ENCODE results near the gene NFYA. TPM values are rescaled to one million over a fixed set of nuclear protein-coding genes. Genes with fewer than 3 reads are reported as not detected.

The NFYA gene
- total RNA-seq, 1 donor from 2014 or later: 47.8 TPM

- Mint-ChIP-seq H3K4me1 (ENCODE audit: low read depth, unreplicated experiment) (no peaks in the 10 kb centered on the region), H3K9me3 (ENCODE audit: unreplicated experiment) (no peaks in the 10 kb centered on the region), H3K4me3 (ENCODE audit: unreplicated experiment) (no peak overlapping the region), H3K27me3 (ENCODE audit: unreplicated experiment) (peaks cover 2% of the 10 kb centered on the region), H3K36me3 (ENCODE audit: unreplicated experiment) (no peaks in the 10 kb centered on the region), H3K27ac (ENCODE audit: unreplicated experiment) (no peak overlapping the region)
- no peak for DNase-seq
- no peak for TF ChIP-seq CTCF (IDR thresholded peaks at IDR 0.05; ENCODE audit: partially characterized antibody, unreplicated experiment)
Observed at GRCh38 chr6:41037107-41037900, 35.5 kb upstream of the NFYA start.

- H3K36me3 Mint-ChIP-seq (ENCODE audit: unreplicated experiment): no peaks in the 10 kb centered on the region
- no peaks in the 10 kb centered on the region for H3K9me3 Mint-ChIP-seq (ENCODE audit: unreplicated experiment)
- H3K4me1 Mint-ChIP-seq (ENCODE audit: low read depth, unreplicated experiment): no peaks in the 10 kb centered on the region
Observed at GRCh38 chr6:41038205-41038604, 34.6 kb upstream of the NFYA start.

GRCh38 chr6:41039060-41039998 is 33.4 kb upstream of the NFYA start, which contains the start of gene UNC5CL:
UNC5CL (minus strand) TSS chr6:41039221; CDS start chr6:41035074, 4,147 bp downstream.
- H3K9me3 Mint-ChIP-seq (ENCODE audit: unreplicated experiment): no peaks in the 10 kb centered on the region
- H3K36me3 Mint-ChIP-seq (ENCODE audit: unreplicated experiment): no peaks in the 10 kb centered on the region
- H3K27me3 Mint-ChIP-seq (ENCODE audit: unreplicated experiment): no peaks in the 10 kb centered on the region
- no peak within 1 kb of the TSS for H3K27ac Mint-ChIP-seq (ENCODE audit: unreplicated experiment)
- H3K4me3 Mint-ChIP-seq (ENCODE audit: unreplicated experiment): no peak within 1 kb of the TSS
- DNase-seq: peak; percentile 50
- H3K4me1 Mint-ChIP-seq (ENCODE audit: low read depth, unreplicated experiment): no peaks in the 10 kb centered on the region
- peak; percentile 63 for TF ChIP-seq CTCF (IDR thresholded peaks at IDR 0.05; ENCODE audit: partially characterized antibody, unreplicated experiment)

More at GRCh38 chr6:41038205-41038604, 34.6 kb upstream of the NFYA start:
- peaks cover under 1% of the 10 kb centered on the region for H3K27me3 Mint-ChIP-seq (ENCODE audit: unreplicated experiment)
- H3K27ac Mint-ChIP-seq (ENCODE audit: unreplicated experiment): no peak overlapping the region
- H3K4me3 Mint-ChIP-seq (ENCODE audit: unreplicated experiment): no peak overlapping the region
- no peak for TF ChIP-seq CTCF (IDR thresholded peaks at IDR 0.05; ENCODE audit: partially characterized antibody, unreplicated experiment)
- DNase-seq: no peak

GRCh38 chr6:41040101-41040939 is 32.5 kb upstream of the NFYA start:
- Mint-ChIP-seq H3K27me3 (ENCODE audit: unreplicated experiment) (no peaks in the 10 kb centered on the region), H3K27ac (ENCODE audit: unreplicated experiment) (no peak overlapping the region), H3K4me3 (ENCODE audit: unreplicated experiment) (no peak overlapping the region)

More at GRCh38 chr6:41040101-41040939, 32.5 kb upstream of the NFYA start:
- Mint-ChIP-seq H3K9me3 (ENCODE audit: unreplicated experiment) (no peaks in the 10 kb centered on the region), H3K4me1 (ENCODE audit: low read depth, unreplicated experiment) (no peaks in the 10 kb centered on the region), H3K36me3 (ENCODE audit: unreplicated experiment) (no peaks in the 10 kb centered on the region)
- no peak for DNase-seq
- TF ChIP-seq CTCF (IDR thresholded peaks at IDR 0.05; ENCODE audit: partially characterized antibody, unreplicated experiment): no peak

Measured in glutamatergic neuron (in vitro differentiated cells).